Keratinocyte (primary cell): ENCODE data around the gene SLF1. TPM values are rescaled to one million over a fixed set of nuclear protein-coding genes. Genes with fewer than 3 reads are reported as not detected.

ENCODE experiments used
- DNase-seq: peaks from one replicate; pipeline ENCODE4 v3.0.0-alpha.2; 2011; ENCODE audit warnings: low read depth, missing footprints, low spot score
- FAIRE-seq: peaks from 2 replicates; lab custom pipeline; 2011; peaks lifted over from hg19 to GRCh38; lab: Jason Lieb, UNC
- H2AFZ ChIP-seq: 2 replicates; pipeline ENCODE4 v1.6.0; 2012; ENCODE audit warnings: low read length, control low read depth, inconsistent platforms; ENCODE audit not compliant: control insufficient read depth
- H3K27ac ChIP-seq: 2 replicates; pipeline ENCODE4 v1.5.1; 2011; ENCODE audit warnings: low read length; ENCODE audit not compliant: control insufficient read depth, insufficient read depth
- H3K27me3 ChIP-seq: 3 replicates; pipeline ENCODE4 v1.6.0; 2011; ENCODE audit warnings: low read length; ENCODE audit not compliant: control insufficient read depth, insufficient read depth; ENCODE audit errors: extremely low read depth
- H3K36me3 ChIP-seq, 2 experiments: 2 replicates in 1 of 2; 3 replicates in 1 of 2; pipeline ENCODE4 v1.5.1; 2011; ENCODE audit warnings: low read length in 2 of 2, mild to moderate bottlenecking in 1 of 2; ENCODE audit not compliant: control insufficient read depth in 2 of 2, insufficient read depth in 2 of 2; ENCODE audit errors: extremely low read depth in 1 of 2
- H3K4me1 ChIP-seq: 3 replicates; pipeline ENCODE4 v1.5.1; 2011; ENCODE audit warnings: low read length; ENCODE audit not compliant: control insufficient read depth, insufficient read depth; ENCODE audit errors: extremely low read depth
- H3K4me2 ChIP-seq: 3 replicates; pipeline ENCODE4 v1.6.0; 2011; ENCODE audit warnings: low read depth, low read length; ENCODE audit not compliant: control insufficient read depth, insufficient read depth; ENCODE audit errors: extremely low read depth
- H3K4me3 ChIP-seq, 3 experiments: fragments of 200-600 bp in 1 of 3; sonication (generic) in 1 of 3; 2 replicates in 2 of 3; 3 replicates in 1 of 3; pipeline ENCODE4 v1.5.1; 2011 to 2016; ENCODE audit warnings: low read length in 3 of 3, mild to moderate bottlenecking in 3 of 3, control low read depth in 2 of 3, inconsistent platforms in 1 of 3, low read depth in 1 of 3, mixed read lengths in 1 of 3, mixed run types in 1 of 3, moderate library complexity in 1 of 3; ENCODE audit not compliant: control insufficient read depth in 2 of 3, insufficient read depth in 2 of 3; ENCODE audit errors: extremely low read depth in 1 of 3
- H3K79me2 ChIP-seq: 2 replicates; pipeline ENCODE4 v1.6.0; 2012; ENCODE audit warnings: low read length; ENCODE audit not compliant: control insufficient read depth, insufficient read depth
- H3K9ac ChIP-seq: 3 replicates; pipeline ENCODE4 v1.6.0; 2011; ENCODE audit warnings: low read length; ENCODE audit not compliant: control insufficient read depth, insufficient read depth; ENCODE audit errors: extremely low read depth
- H3K9me1 ChIP-seq: 3 replicates; pipeline ENCODE4 v1.6.0; 2011; ENCODE audit warnings: low read length; ENCODE audit not compliant: control insufficient read depth, insufficient read depth; ENCODE audit errors: extremely low read depth
- H3K9me3 ChIP-seq: 2 replicates; pipeline ENCODE4 v1.5.1; 2012; ENCODE audit warnings: low read depth, low read length; ENCODE audit not compliant: control insufficient read depth
- H4K20me1 ChIP-seq: 3 replicates; pipeline ENCODE4 v1.6.0; 2011; ENCODE audit warnings: low read length; ENCODE audit not compliant: control insufficient read depth, insufficient read depth; ENCODE audit errors: extremely low read depth
- EZH2 ChIP-seq: IDR thresholded peaks from one replicate; pipeline ENCODE4 v1.6.1; 2012; ENCODE audit warnings: inconsistent platforms, mild to moderate bottlenecking, low read length, moderate library complexity
- dilution Hi-C: fragments of 300-500 bp; cut with MboI; formaldehyde crosslinking; loops from one replicate; pipeline ENCODE4 v1.7.0; 2020; ENCODE audit warnings: low sequenced_read_pairs; ENCODE audit not compliant: extremely low pct_ligation_motif_present
- polyA plus RNA-seq, 5 experiments: library from polyadenylated mRNA; depleted of rRNA in 3 of 5; stranded (reverse) in 3 of 5; stranded (forward) in 1 of 5; unstranded in 1 of 5; fragments of >200 nt; gene quantifications; 1 replicate in 1 of 5; 2 replicates in 3 of 5; 3 replicates in 1 of 5; pipeline versions ENCODE4 v1.2.1 to v1.2.3, GENCODE V29; 2011 to 2012; ENCODE audit warnings: missing spikeins in 2 of 5, low read depth in 1 of 5, low replicate concordance in 1 of 5
- TF ChIP-seq, protein P1 (sequence below), 3 experiments: IDR thresholded peaks in 1 of 3; conservative IDR thresholded peaks in 1 of 3; optimal IDR thresholded peaks in 1 of 3; 2 replicates in 2 of 3; 3 replicates in 1 of 3; pipeline versions ENCODE3 to v1.5.1; 2011; ENCODE audit warnings: low read length in 3 of 3, mild to moderate bottlenecking in 3 of 3, moderate library complexity in 2 of 3, control low read depth in 1 of 3, inconsistent platforms in 1 of 3; ENCODE audit not compliant: insufficient read depth in 2 of 3; ENCODE audit errors: extremely low read depth in 1 of 3

Gene SLF1
- polyA plus RNA-seq, 1 donor (not counting 4 experiments of a cell fraction or from before 2014, with no cell fraction given): 7.0 TPM

DNA sequence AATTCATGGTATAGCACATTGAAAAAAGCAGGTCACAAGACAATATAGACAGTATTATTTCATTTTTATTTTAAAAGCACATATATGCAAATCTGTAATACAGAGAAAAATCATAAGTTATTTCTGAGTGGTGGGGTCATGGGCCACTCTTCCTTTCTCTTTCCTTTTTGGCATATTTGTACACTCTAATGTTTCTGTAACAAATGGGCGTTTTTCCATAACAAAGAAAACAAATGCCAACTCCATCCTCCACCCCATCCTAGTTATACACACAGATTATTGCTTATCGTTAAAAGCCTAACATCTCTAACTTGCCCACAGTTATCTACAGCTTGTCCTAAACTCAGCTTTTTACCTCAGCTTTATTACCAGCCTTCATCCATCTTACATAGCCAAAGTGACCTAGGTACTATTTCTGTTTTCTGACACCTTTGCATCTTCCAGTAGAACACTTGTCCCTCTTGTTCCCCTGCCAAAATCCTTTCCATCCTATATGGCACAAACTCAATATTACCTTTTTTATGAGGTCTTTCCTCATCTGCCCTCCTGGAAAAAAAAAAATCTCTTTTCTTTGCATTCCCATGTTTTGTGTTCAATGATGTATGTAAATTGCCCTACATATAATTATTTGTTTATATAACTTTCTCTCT, 4.2 kb upstream of the SLF1 start:
- dilution Hi-C loops: no loop called here
- Histone ChIP-seq H3K9me1 (no peaks in the 10 kb centered on the region), H3K36me3 (no peaks in the 10 kb centered on the region), H3K27me3 (no peaks in the 10 kb centered on the region), H4K20me1 (no peaks in the 10 kb centered on the region), H2AFZ (no peak overlapping the region), H3K27ac (no peak overlapping the region), H3K4me1 (peaks cover 8% of the 10 kb centered on the region), H3K79me2 (peaks cover 14% of the 10 kb centered on the region), H3K9ac (no peak overlapping the region), H3K4me2 (no peak overlapping the region), H3K4me3 (no peak overlapping the region), H3K9me3 (no peaks in the 10 kb centered on the region)
- FAIRE-seq (no peak), DNase-seq (no peak)
- no peak for TF ChIP-seq EZH2
- TF ChIP-seq, protein P1, sequence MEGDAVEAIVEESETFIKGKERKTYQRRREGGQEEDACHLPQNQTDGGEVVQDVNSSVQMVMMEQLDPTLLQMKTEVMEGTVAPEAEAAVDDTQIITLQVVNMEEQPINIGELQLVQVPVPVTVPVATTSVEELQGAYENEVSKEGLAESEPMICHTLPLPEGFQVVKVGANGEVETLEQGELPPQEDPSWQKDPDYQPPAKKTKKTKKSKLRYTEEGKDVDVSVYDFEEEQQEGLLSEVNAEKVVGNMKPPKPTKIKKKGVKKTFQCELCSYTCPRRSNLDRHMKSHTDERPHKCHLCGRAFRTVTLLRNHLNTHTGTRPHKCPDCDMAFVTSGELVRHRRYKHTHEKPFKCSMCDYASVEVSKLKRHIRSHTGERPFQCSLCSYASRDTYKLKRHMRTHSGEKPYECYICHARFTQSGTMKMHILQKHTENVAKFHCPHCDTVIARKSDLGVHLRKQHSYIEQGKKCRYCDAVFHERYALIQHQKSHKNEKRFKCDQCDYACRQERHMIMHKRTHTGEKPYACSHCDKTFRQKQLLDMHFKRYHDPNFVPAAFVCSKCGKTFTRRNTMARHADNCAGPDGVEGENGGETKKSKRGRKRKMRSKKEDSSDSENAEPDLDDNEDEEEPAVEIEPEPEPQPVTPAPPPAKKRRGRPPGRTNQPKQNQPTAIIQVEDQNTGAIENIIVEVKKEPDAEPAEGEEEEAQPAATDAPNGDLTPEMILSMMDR (optimal IDR thresholded peaks at IDR 0.05 in 1 of 3, IDR thresholded peaks at IDR 0.05 in 1 of 3, conservative IDR thresholded peaks at IDR 0.05 in 1 of 3; ENCODE audit: extremely low read depth in 1 of 3, insufficient read depth in 2 of 3, low read length in 3 of 3): no peak

- H3K27me3 ChIP-seq: no peaks in the 10 kb centered on the region
- H3K9ac ChIP-seq: no peak overlapping the region
- H3K4me2 ChIP-seq: no peak overlapping the region
- TF ChIP-seq EZH2: no peak
- TF ChIP-seq, protein P1 (optimal IDR thresholded peaks at IDR 0.05 in 1 of 3, IDR thresholded peaks at IDR 0.05 in 1 of 3, conservative IDR thresholded peaks at IDR 0.05 in 1 of 3; ENCODE audit: extremely low read depth in 1 of 3, insufficient read depth in 2 of 3, low read length in 3 of 3): no peak
- H3K36me3 ChIP-seq: no peaks in the 10 kb centered on the region
- H2AFZ ChIP-seq: no peak overlapping the region
- no peak overlapping the region for H3K4me3 ChIP-seq
- no peaks in the 10 kb centered on the region for H4K20me1 ChIP-seq
- FAIRE-seq (no peak), DNase-seq (no peak)
- H3K79me2 ChIP-seq: peaks cover 29% of the 10 kb centered on the region
- H3K27ac ChIP-seq: no peak overlapping the region
- peaks cover 13% of the 10 kb centered on the region for H3K4me1 ChIP-seq
- H3K9me1 ChIP-seq: no peaks in the 10 kb centered on the region
- no peaks in the 10 kb centered on the region for H3K9me3 ChIP-seq
- dilution Hi-C loops: no loop called here
Measured at GRCh38 chr5:94615862-94616261, 2.6 kb upstream of the SLF1 start.
